C1 segment of cervical spinal cord (tissue), 14 donors: ENCODE results near the gene PPP1R1A.
A peak's percentile ranks its signal among the peaks of the same experiment; 100 is the strongest.

ENCODE experiments used
- DNase-seq, 14 donors: peaks; one replicate each; lab custom pipeline; 2025; lab: John Stamatoyannopoulos, UW

The PPP1R1A gene

GRCh38 chr12:54603872-54604271 is 15.4 kb upstream of the PPP1R1A start:
- DNase-seq, result no peak

- DNase-seq, result peak in 6 of 14 donors; percentile 7 to 31 (median 22)
These were observed 14.8 kb upstream of the PPP1R1A start for GRCh38 chr12:54603173-54603814.

- no peak for DNase-seq
These were observed 14.2 kb upstream of the PPP1R1A start for GRCh38 chr12:54602661-54603060.

GRCh38 chr12:54601841-54602240 is 13.4 kb upstream of the PPP1R1A start:
- DNase-seq, result peak in 1 of 14 donors; percentile 7

- DNase-seq, result no peak
These were observed 10.5 kb upstream of the PPP1R1A start for GRCh38 chr12:54598970-54599369.

GRCh38 chr12:54596526-54596946 is 8.1 kb upstream of the PPP1R1A start:
- DNase-seq, result peak in 9 of 14 donors; percentile 4 to 52 (median 29)

GRCh38 chr12:54595471-54595870 is 7.0 kb upstream of the PPP1R1A start:
- DNase-seq, result no peak

GRCh38 chr12:54593725-54594124 is 5.3 kb upstream of the PPP1R1A start:
- no peak for DNase-seq

GRCh38 chr12:54593135-54593534 is 4.7 kb upstream of the PPP1R1A start:
- DNase-seq, result no peak

GRCh38 chr12:54592316-54592715 is 3.9 kb upstream of the PPP1R1A start:
- no peak for DNase-seq

GRCh38 chr12:54590978-54591591 is 2.6 kb upstream of the PPP1R1A start:
- DNase-seq, result no peak

- DNase-seq, result no peak
These were observed 1.5 kb upstream of the PPP1R1A start for GRCh38 chr12:54589964-54590363.

- no peak for DNase-seq
These were observed 420 bp upstream of the PPP1R1A start for GRCh38 chr12:54588890-54589267.

GRCh38 chr12:54587315-54587873 is 1.1 kb downstream of the PPP1R1A start:
- DNase-seq, result peak in 7 of 14 donors; percentile 36 to 63 (median 51)

GRCh38 chr12:54586620-54587019 is 1.8 kb downstream of the PPP1R1A start:
- DNase-seq, result no peak

GRCh38 chr12:54585243-54585642 is 3.2 kb downstream of the PPP1R1A start:
- no peak for DNase-seq

GRCh38 chr12:54584128-54584527 is 4.3 kb downstream of the PPP1R1A start:
- DNase-seq, result no peak

- no peak for DNase-seq
These were observed 4.7 kb downstream of the PPP1R1A start for GRCh38 chr12:54583726-54584125.

- DNase-seq, result no peak
These were observed 7.0 kb downstream of the PPP1R1A start for GRCh38 chr12:54581412-54581811.

GRCh38 chr12:54579696-54580333 is 8.6 kb downstream of the PPP1R1A start:
- peak; percentile 16 to 84 (median 51) for DNase-seq

- DNase-seq, result no peak
These were observed 9.2 kb downstream of the PPP1R1A start for GRCh38 chr12:54579258-54579657.

- DNase-seq, result no peak
These were observed 9.7 kb downstream of the PPP1R1A start for GRCh38 chr12:54578778-54579177.

- no peak for DNase-seq
These were observed 15.6 kb downstream of the PPP1R1A start for GRCh38 chr12:54572881-54573280.
